Measurements from ENCODE around the gene ECEL1.

ECEL1 gene

GRCh38 chr2:232521959-232522622 is 34.5 kb upstream of the ECEL1 start:
- peak; percentile 76 for DNase-seq

- DNase-seq: no peak
Observed at GRCh38 chr2:232521098-232521497, 33.5 kb upstream of the ECEL1 start.

DNA sequence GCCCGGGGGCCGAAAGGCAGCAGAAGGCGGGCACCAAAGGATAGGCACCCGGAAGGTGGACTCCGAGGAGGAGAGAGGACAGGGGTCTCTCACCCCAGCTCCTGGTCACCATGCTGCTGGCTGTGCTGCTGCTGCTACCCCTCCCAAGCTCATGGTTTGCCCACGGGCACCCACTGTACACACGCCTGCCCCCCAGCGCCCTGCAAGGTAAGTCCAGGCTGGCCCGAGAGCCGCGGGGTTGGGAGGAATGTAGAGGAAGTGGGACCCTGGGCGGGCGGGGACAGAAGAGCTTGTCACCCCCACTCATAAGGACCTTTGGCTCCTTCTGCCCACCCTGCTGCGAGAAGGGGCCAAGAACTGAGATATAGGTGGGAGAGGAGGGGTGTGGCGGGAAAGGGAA is 32.9 kb upstream of the ECEL1 start:
- DNase-seq: no peak

DNA sequence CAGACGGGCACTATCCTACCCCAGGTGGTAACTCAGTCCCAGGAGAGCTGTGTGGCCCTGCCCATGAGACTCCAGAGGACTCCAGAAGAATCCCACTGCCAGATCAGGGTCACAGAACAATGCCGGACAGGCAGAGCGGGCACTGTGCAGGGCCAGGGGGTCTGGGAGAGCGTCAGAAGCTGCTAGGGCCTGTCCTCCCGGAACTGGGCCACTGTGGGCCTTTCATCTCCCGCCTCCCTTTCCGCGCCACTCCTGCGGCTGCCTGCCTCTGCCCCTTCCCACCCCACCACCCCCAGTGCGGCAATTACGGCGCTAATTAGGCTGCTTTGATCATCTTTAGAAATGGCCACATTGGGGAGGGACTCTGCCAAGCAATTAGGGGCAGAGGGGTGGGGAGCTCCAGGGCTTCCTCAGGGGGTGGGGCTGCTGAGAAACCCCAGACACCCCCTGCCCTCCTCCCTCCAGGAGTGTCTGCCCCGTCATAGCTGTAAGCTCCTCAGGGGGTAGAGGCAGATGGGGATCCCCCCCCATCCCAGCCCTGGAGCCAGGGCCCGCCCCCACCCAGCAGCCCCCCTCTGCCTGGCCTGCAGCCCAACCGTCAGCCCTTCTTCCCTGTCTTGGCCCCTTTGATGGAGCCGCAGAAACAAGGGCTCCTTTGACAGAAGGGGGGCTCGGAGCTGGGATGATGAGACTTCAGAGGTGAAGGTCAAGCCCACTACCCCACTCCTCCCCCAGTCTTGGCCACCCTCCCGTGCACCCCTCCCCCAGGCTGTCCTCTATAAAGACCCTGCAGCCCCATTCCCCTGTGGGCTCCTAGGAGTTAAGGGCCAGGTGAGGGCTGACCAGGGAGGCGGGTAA is 32.2 kb upstream of the ECEL1 start, which contains the start of gene PRSS56:
TSS of gene PRSS56 (plus strand) at position 808 of the 858 bp plus-strand sequence. CDS start 211 bp downstream, outside the sequence.
- no peak for DNase-seq

DNA sequence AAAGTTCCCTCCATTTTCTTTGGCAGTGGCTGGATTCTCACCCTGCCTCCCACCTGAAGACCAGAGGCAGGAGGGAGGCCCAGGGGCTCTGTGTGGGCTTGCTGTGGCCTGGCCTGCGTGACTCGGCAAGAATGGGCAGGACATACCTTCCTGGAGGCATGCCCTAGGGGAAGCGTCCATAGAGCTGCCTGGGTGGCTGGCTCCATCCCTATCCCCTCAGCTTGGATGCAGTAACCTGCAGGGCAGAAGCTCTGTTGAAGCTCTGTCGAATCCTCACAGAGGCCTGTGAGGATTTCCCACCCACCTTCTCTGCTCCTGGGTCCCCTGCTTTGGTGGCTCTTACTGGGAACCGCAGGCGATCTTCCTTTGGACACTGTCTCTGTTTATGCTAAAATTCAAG is 31.2 kb upstream of the ECEL1 start:
- no peak for DNase-seq

DNA sequence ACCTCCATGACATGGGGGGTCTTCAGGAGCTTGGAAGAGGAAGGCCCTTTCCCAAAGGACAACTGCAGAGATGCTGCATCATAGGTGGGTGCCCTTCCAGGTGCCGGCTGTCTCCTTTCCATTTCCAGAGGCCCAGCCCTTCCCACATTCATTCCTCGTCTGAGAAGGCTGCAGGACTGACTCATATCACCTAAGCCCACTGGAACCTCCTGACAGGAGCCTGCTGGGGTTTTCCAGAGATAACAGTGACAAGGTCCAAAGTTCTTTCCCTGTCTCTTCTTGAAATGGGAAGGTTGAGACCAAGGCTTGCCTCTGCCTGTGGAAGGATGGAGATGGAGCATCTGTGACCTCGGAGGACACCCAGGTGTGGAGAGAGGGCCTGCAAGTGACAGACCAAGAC is 28.9 kb upstream of the ECEL1 start:
- DNase-seq: no peak

- DNase-seq: no peak
Observed at GRCh38 chr2:232515639-232516038, 28.0 kb upstream of the ECEL1 start.

DNA sequence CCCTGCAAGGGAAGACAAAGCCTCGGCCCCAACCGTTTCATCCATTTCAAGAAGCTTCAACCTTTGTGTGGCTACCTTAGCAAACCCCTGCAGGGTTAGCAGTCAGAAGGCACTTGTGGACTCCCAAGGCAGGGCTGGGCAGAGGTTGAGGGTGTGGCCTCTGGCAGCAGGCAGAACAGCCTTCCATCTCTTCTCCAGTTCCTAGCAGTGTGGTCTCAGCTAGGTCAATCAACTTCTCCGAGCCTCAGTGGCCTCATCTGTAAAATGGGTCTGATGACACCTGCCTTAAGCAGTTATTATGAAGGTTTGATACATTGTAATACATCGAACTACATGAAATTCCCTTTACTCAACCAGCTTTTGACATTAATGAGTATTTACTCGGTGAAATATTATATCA is 25.7 kb upstream of the ECEL1 start:
- DNase-seq: no peak

GRCh38 chr2:232512602-232513001 is 25.0 kb upstream of the ECEL1 start:
- DNase-seq: no peak

- no peak for DNase-seq
Observed at GRCh38 chr2:232511336-232511890, 23.8 kb upstream of the ECEL1 start.

- no peak for DNase-seq
Observed at GRCh38 chr2:232508251-232508650, 20.6 kb upstream of the ECEL1 start.

DNA sequence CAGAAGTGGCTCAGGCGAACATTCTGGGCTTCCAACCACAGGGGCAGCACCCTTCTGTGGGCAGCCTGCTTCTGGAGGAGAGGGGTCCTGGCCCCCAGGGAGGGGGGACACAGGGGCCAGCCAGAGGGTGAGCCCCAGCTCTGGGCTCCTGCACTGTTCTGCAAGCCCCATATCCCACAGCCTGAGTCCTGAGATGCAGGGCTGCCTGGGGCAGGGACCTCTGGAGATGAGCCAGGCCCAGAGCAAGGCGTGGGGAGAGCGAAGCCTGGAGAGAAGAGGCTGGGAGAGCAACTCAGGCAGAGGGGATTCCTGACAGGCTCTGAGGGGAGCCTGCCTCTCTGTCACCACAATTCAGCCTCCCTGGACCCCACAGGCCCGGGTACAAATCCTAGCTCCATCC is 19.1 kb upstream of the ECEL1 start:
- no peak for DNase-seq

DNA sequence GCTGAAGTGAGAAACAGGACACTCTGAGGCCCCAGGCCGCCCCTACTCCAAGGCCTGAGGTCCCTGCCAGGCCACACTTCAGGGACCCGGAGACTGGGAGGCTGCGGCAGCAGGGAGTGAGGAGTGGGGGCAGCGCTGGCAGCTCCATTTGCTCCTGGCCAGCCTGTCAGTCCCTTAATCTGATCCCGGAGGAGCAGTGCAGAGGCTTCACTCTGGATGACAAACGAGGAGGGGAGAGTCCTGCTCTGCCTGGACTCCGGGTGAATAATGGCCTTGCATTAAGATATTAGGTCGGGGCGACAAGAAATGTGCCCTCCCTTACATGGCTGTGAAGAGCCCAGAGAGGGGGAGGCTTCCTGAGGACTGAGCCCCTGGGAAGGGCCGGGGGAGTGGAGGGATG is 18.2 kb upstream of the ECEL1 start:
- no peak for DNase-seq

- no peak for DNase-seq
Observed at GRCh38 chr2:232504438-232504837, 16.8 kb upstream of the ECEL1 start.

- DNase-seq: no peak
Observed at GRCh38 chr2:232503809-232504323, 16.2 kb upstream of the ECEL1 start.

GRCh38 chr2:232502911-232503808 is 15.5 kb upstream of the ECEL1 start:
- DNase-seq: peak; percentile 52

GRCh38 chr2:232502511-232502910 is 14.9 kb upstream of the ECEL1 start:
- peak; percentile 25 for DNase-seq

- no peak for DNase-seq
Observed at GRCh38 chr2:232501794-232502390, 14.3 kb upstream of the ECEL1 start.

- DNase-seq: no peak
Observed at GRCh38 chr2:232501331-232501771, 13.7 kb upstream of the ECEL1 start.

- DNase-seq: no peak
Observed at GRCh38 chr2:232498452-232498851, 10.8 kb upstream of the ECEL1 start.

- DNase-seq: no peak
Observed at GRCh38 chr2:232497348-232497747, 9.7 kb upstream of the ECEL1 start.
